Coronary artery (tissue), 2 donors: ENCODE results near the gene SERPINB5.

ENCODE experiments used
- DNase-seq: peaks from one replicate; pipeline ENCODE4 v3.0.0-alpha.2; 2017; ENCODE audit warnings: low spot score
- H3K27ac ChIP-seq, 2 donors: fragments of 200-600 bp; sonication (generic); one replicate each; pipeline ENCODE4 v1.5.1; 2016 to 2019
- H3K4me3 ChIP-seq: fragments of 200-600 bp; sonication (generic); 2 replicates; pipeline ENCODE4 v1.5.1; 2016; ENCODE audit warnings: mild to moderate bottlenecking, moderate library complexity
- CTCF ChIP-seq: fragments of 200-600 bp; sonication (generic); IDR thresholded peaks from one replicate; pipeline ENCODE4 v1.5.1; 2019; ENCODE audit warnings: antibody characterized with exemption

SERPINB5 gene

GRCh38 chr18:63534615-63535014 is 57.9 kb downstream of the SERPINB5 start:
- Histone ChIP-seq H3K27ac (no peak overlapping the region), H3K4me3 (no peak overlapping the region)
- TF ChIP-seq CTCF = no peak
- no peak for DNase-seq

- no peak for DNase-seq
- Histone ChIP-seq H3K4me3 (no peak overlapping the region), H3K27ac (no peak overlapping the region)
- TF ChIP-seq CTCF = no peak
Observed at GRCh38 chr18:63539904-63540510, 63.2 kb downstream of the SERPINB5 start.

- TF ChIP-seq CTCF = no peak
- DNase-seq = no peak
- no peak within 1 kb of the TSS for H3K27ac ChIP-seq
- no peak within 1 kb of the TSS for H3K4me3 ChIP-seq
Observed at GRCh38 chr18:63542069-63542468, 65.3 kb downstream of the SERPINB5 start, which contains the start of gene SERPINB12. SERPINB12 (plus strand) TSS chr18:63542369; CDS start chr18:63556160, 13,791 bp downstream.

- DNase-seq = no peak
- no peak overlapping the region for H3K27ac ChIP-seq
- TF ChIP-seq CTCF = no peak
- H3K4me3 ChIP-seq = no peak overlapping the region
Observed at GRCh38 chr18:63544017-63544416, 67.3 kb downstream of the SERPINB5 start.

- TF ChIP-seq CTCF = no peak
- no peak for DNase-seq
- Histone ChIP-seq H3K27ac (no peak overlapping the region), H3K4me3 (no peak overlapping the region)
Observed at GRCh38 chr18:63545000-63545399, 68.2 kb downstream of the SERPINB5 start.

GRCh38 chr18:63550068-63550467 is 73.3 kb downstream of the SERPINB5 start:
- TF ChIP-seq CTCF = no peak
- H3K4me3 ChIP-seq = no peak overlapping the region
- no peak overlapping the region for H3K27ac ChIP-seq
- DNase-seq = no peak

- Histone ChIP-seq H3K27ac (no peak overlapping the region), H3K4me3 (no peak overlapping the region)
- no peak for DNase-seq
- TF ChIP-seq CTCF = no peak
Observed at GRCh38 chr18:63551769-63552168, 75.0 kb downstream of the SERPINB5 start.
